ENCODE results near the gene MYO10.

The MYO10 gene

DNA sequence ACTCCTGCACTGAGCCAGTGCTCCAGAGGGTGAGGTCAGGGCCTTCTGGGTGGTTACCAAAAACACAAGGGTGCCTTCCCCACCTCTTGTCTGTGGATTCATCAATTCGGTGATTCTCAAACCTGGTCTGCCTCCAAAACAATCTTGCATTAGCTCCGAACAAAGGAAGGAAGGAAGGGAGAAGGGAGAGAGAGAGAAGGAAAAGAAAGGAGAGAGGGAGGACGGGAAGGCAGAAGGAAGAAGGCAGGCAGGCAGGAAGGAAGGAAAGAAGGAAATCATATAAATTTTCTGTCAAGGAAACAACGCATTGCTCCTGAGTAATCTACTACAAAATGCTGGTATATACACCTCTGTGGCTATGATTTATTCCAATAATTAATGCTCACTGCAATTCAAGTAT is 39.3 kb downstream of the MYO10 start:
- peaks cover 7% of the 10 kb centered on the region for H3K4me1 ChIP-seq (ENCODE audit: insufficient read depth, insufficient read length)
- peaks cover 16% of the 10 kb centered on the region; the same call in 1 of the 2 replicates for H3K9me3 ChIP-seq (ENCODE audit: insufficient read depth, low read length)
- no peak overlapping the region for H3K4me3 ChIP-seq (ENCODE audit: insufficient read length, low read depth)
- DNase-seq (ENCODE audit: low read depth, low spot score) = no peak
- H3K36me3 ChIP-seq (ENCODE audit: insufficient read depth, insufficient read length, low read length) = no peaks in the 10 kb centered on the region
- no peak for TF ChIP-seq ZNF274 (IDR thresholded peaks at IDR 0.05; ENCODE audit: low read depth, low read length)
- TF ChIP-seq YY1 (IDR thresholded peaks at IDR 0.05; ENCODE audit: insufficient read depth, insufficient read length) = no peak
- TF ChIP-seq SUZ12 (IDR thresholded peaks at IDR 0.05; ENCODE audit: extremely low read depth, insufficient read depth, insufficient read length) = no peak
- H3K27me3 ChIP-seq (ENCODE audit: insufficient read depth, insufficient read length) = no peaks in the 10 kb centered on the region
- no peak overlapping the region for H3K9ac ChIP-seq (ENCODE audit: insufficient read length, low read depth)

DNA sequence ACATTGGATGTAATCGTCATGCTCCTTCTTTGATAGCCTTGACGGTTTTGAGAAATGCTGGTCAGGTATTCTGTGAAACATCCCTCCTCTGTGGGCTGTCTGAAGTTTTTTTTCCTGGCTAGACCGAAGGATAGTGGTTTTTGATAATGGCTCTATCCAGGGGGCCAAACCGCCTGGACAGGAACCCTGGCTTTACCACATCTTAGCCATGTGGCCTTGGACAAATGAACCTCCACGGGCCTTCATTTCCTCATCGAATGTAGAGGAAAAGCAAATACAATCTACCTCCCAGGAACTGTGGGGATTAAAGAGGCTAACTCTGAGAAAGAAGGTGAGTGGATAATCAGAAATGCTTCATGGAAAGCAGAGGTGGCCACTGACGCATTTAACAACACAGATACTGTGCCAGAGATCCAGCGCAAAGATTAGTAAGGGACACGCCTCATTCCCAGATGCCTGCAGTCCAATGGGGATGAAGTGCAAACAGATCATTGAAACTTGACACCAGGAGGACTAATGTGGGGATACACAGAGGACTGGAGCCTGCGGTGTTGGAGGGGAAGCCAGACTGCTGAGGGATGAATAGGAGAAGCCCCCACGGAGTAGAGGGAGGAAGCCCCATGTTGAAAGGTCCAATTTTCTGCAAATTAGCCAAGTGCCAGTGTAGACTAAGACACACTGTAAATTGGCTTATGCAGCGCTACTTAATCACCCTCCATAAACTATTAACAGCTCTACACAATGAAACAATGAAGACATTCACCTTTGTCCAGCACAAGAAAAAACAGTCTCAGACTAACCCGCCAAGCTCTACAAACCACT is 41.6 kb downstream of the MYO10 start:
- no peak for DNase-seq (ENCODE audit: low read depth, low spot score)

DNA sequence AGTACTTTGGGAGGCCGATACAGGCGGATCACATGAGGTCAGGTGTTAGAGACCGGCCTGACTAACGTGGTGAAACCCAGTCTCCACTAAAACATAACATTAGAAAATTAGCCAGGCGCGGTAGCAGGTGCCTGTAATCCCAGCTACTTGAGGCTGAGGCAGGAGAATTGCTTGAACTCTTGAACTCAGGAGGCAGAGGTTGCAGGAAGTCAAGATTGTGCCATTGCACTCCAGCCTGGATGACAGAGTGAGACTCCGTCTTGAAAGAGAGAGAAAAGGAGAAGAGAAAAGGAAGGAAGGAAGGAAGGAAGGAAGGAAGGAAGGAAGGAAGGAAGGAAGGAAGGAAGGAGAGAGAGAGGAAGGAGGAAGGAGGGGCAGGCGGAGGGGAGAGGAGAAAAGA is 45.1 kb downstream of the MYO10 start:
- H3K36me3 ChIP-seq (ENCODE audit: insufficient read depth, insufficient read length, low read length) = no peaks in the 10 kb centered on the region
- no peak overlapping the region for H3K4me3 ChIP-seq (ENCODE audit: insufficient read length, low read depth)
- DNase-seq (ENCODE audit: low read depth, low spot score) = no peak
- H3K9me3 ChIP-seq (ENCODE audit: insufficient read depth, low read length) = peaks cover 16% of the 10 kb centered on the region; the same call in 1 of the 2 replicates
- H3K27me3 ChIP-seq (ENCODE audit: insufficient read depth, insufficient read length) = no peaks in the 10 kb centered on the region
- H3K9ac ChIP-seq (ENCODE audit: insufficient read length, low read depth) = no peak overlapping the region
- TF ChIP-seq ZNF274 (IDR thresholded peaks at IDR 0.05; ENCODE audit: low read depth, low read length) (no peak), YY1 (IDR thresholded peaks at IDR 0.05; ENCODE audit: insufficient read depth, insufficient read length) (no peak), SUZ12 (IDR thresholded peaks at IDR 0.05; ENCODE audit: extremely low read depth, insufficient read depth, insufficient read length) (no peak)
- no peaks in the 10 kb centered on the region for H3K4me1 ChIP-seq (ENCODE audit: insufficient read depth, insufficient read length)

More for the DNA sequence above, 41.6 kb downstream of the MYO10 start:
- TF ChIP-seq ZNF274 (IDR thresholded peaks at IDR 0.05; ENCODE audit: low read depth, low read length) (no peak), YY1 (IDR thresholded peaks at IDR 0.05; ENCODE audit: insufficient read depth, insufficient read length) (no peak), SUZ12 (IDR thresholded peaks at IDR 0.05; ENCODE audit: extremely low read depth, insufficient read depth, insufficient read length) (no peak)
- Histone ChIP-seq H3K9me3 (ENCODE audit: insufficient read depth, low read length) (peaks cover 16% of the 10 kb centered on the region; the same call in 1 of the 2 replicates), H3K4me3 (ENCODE audit: insufficient read length, low read depth) (no peak overlapping the region), H3K4me1 (ENCODE audit: insufficient read depth, insufficient read length) (peaks cover 7% of the 10 kb centered on the region), H3K36me3 (ENCODE audit: insufficient read depth, insufficient read length, low read length) (no peaks in the 10 kb centered on the region), H3K9ac (ENCODE audit: insufficient read length, low read depth) (no peak overlapping the region), H3K27me3 (ENCODE audit: insufficient read depth, insufficient read length) (no peaks in the 10 kb centered on the region)

DNA sequence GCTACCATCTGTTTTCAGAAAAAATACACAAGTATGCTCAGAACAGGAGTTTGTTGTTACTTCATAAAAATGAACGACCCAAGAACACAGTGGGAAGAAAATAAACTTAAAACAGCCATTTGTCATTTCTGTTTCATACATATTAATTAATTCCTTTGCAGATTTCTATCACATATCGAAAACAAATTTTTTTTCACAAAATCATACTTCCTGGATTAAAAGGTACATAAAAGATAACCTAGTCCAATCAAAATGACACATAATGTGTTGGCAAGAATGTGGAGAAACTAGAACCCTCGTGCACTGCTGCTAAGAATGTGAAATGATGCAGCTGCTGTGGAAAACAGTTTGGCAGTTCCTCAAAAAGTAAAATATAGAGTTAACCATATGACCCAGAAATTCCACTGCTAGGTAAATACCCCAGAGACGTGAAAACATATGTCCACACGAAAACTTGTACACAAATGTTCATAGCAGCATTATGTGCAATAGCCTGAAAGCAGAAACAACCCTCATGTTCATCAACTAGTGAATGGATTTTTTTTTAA is 46.0 kb downstream of the MYO10 start:
- Histone ChIP-seq H3K9ac (ENCODE audit: insufficient read length, low read depth) (no peak overlapping the region), H3K4me3 (ENCODE audit: insufficient read length, low read depth) (no peak overlapping the region), H3K36me3 (ENCODE audit: insufficient read depth, insufficient read length, low read length) (no peaks in the 10 kb centered on the region), H3K9me3 (ENCODE audit: insufficient read depth, low read length) (peaks cover 6% of the 10 kb centered on the region; the same call in 1 of the 2 replicates), H3K4me1 (ENCODE audit: insufficient read depth, insufficient read length) (peaks cover 3% of the 10 kb centered on the region), H3K27me3 (ENCODE audit: insufficient read depth, insufficient read length) (no peaks in the 10 kb centered on the region)
- TF ChIP-seq SUZ12 (IDR thresholded peaks at IDR 0.05; ENCODE audit: extremely low read depth, insufficient read depth, insufficient read length) (no peak), ZNF274 (IDR thresholded peaks at IDR 0.05; ENCODE audit: low read depth, low read length) (no peak), YY1 (IDR thresholded peaks at IDR 0.05; ENCODE audit: insufficient read depth, insufficient read length) (no peak)
- DNase-seq (ENCODE audit: low read depth, low spot score) = no peak

DNA sequence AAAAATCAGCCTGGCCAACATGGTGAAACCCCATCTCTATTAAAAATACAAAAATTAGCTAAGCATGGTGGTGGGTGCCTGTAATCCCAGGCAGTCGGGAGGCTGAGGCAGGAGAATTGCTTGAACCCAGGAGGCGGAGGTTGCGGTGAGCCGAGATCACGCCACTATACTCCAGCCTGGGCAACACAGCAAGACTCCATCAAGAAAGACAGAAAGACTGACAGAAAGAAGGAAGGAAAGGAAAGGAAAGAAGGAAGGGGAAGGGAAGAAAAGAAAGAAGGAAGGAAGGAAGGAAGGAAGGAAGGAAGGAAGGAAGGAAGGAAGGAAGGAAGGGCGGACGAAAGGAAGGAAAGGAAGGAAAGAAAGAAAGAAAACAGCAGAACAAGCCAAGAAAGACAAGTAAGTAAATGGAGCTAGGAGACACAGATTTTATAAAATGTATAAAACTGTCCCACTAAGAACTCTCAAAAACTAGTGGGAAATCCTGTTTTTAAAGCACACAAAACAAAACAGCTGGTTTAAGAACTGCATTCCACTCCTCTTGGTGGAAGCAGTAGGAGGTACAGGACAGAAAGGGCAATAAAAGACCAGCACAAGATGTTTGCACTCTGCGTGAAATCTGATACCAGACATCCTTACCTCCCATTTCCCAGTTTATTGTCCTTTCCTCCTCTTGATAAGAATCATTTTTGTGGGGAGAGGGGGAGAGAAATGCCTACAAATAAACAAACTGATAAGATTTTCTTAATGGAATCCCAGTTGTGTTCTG is 46.7 kb downstream of the MYO10 start:
- no peak for DNase-seq (ENCODE audit: low read depth, low spot score)
- no peaks in the 10 kb centered on the region for H3K9me3 ChIP-seq (ENCODE audit: insufficient read depth, low read length)
- no peaks in the 10 kb centered on the region for H3K36me3 ChIP-seq (ENCODE audit: insufficient read depth, insufficient read length, low read length)
- no peaks in the 10 kb centered on the region for H3K27me3 ChIP-seq (ENCODE audit: insufficient read depth, insufficient read length)
- H3K4me1 ChIP-seq (ENCODE audit: insufficient read depth, insufficient read length) = peaks cover 3% of the 10 kb centered on the region
- TF ChIP-seq ZNF274 (IDR thresholded peaks at IDR 0.05; ENCODE audit: low read depth, low read length) (no peak), YY1 (IDR thresholded peaks at IDR 0.05; ENCODE audit: insufficient read depth, insufficient read length) (no peak), SUZ12 (IDR thresholded peaks at IDR 0.05; ENCODE audit: extremely low read depth, insufficient read depth, insufficient read length) (no peak)
- H3K9ac ChIP-seq (ENCODE audit: insufficient read length, low read depth) = no peak overlapping the region
- H3K4me3 ChIP-seq (ENCODE audit: insufficient read length, low read depth) = no peak overlapping the region

DNA sequence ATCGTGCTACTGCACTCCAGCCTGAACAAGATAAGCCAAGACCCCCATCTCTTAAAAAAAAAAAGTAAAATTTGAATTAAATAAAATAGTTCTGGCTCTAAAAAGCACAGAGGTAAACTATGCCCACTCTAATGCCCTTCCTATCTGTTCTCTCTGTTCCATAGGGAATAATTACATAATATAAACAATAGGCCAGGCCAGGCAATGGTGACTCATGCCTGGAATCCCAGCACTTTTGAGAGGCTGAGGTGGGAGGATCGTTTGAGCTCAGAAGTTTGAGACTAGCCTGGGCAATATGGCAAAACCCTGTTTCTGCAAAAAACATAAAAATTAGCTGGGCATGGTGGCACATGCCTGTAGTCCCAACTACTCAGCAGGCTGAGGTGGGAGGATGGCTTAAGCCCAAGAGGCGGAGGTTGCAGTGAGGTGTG is 47.4 kb downstream of the MYO10 start:
- Histone ChIP-seq H3K36me3 (ENCODE audit: insufficient read depth, insufficient read length, low read length) (no peaks in the 10 kb centered on the region), H3K4me1 (ENCODE audit: insufficient read depth, insufficient read length) (peaks cover 3% of the 10 kb centered on the region), H3K27me3 (ENCODE audit: insufficient read depth, insufficient read length) (no peaks in the 10 kb centered on the region), H3K9ac (ENCODE audit: insufficient read length, low read depth) (no peak overlapping the region), H3K9me3 (ENCODE audit: insufficient read depth, low read length) (no peaks in the 10 kb centered on the region), H3K4me3 (ENCODE audit: insufficient read length, low read depth) (no peak overlapping the region)
- no peak for TF ChIP-seq YY1 (IDR thresholded peaks at IDR 0.05; ENCODE audit: insufficient read depth, insufficient read length)
- no peak for TF ChIP-seq ZNF274 (IDR thresholded peaks at IDR 0.05; ENCODE audit: low read depth, low read length)
- DNase-seq (ENCODE audit: low read depth, low spot score) = no peak
